AG04450 (cell line): ENCODE measurements around the gene ABCG1. TPM values are rescaled to one million over a fixed set of nuclear protein-coding genes. Genes with fewer than 3 reads are reported as not detected.

Experiments
- CTCF ChIA-PET: fragments of 300-600, 350-600 bp; formaldehyde crosslinking; extraction: SDS; loops from one replicate; lab custom pipeline; 2022; ENCODE audit warnings: antibody characterized with exemption, inconsistent platforms; lab: Charles Lee
- POLR2A ChIA-PET: fragments of 350-600 bp; formaldehyde crosslinking; extraction: SDS; loops from one replicate; lab custom pipeline; 2021; ENCODE audit warnings: antibody characterized with exemption, inconsistent platforms; lab: Yijun Ruan, JAX
- DNase-seq: peaks from one replicate; pipeline ENCODE4 v3.0.0-alpha.2; 2011; ENCODE audit warnings: low read depth, low spot score
- H3K27ac ChIP-seq: one replicate; pipeline ENCODE4 v1.5.1; 2012; ENCODE audit warnings: low read depth, low read length, control low read depth
- H3K27me3 ChIP-seq: one replicate; pipeline ENCODE4 v1.6.0; 2012; ENCODE audit warnings: low read length; ENCODE audit not compliant: control insufficient read depth, insufficient read depth
- H3K4me3 ChIP-seq: 2 replicates; pipeline ENCODE4 v1.5.1; 2011; ENCODE audit warnings: mild to moderate bottlenecking, low read depth, low read length, control low read depth
- H3K9me3 ChIP-seq: 2 replicates; pipeline ENCODE4 v1.5.1; 2012; ENCODE audit warnings: low read length; ENCODE audit not compliant: control insufficient read depth, insufficient read depth
- CTCF ChIP-seq: IDR thresholded peaks from 2 replicates; pipeline ENCODE4 v1.5.1; 2011; ENCODE audit warnings: low read depth, low read length, control low read depth, inconsistent platforms
- polyA plus RNA-seq: library from polyadenylated mRNA; depleted of rRNA; stranded (reverse); fragments of >200 nt; gene quantifications from 2 replicates; pipeline ENCODE4 v1.2.3, GENCODE V29; 2011

Gene ABCG1
- polyA plus RNA-seq, 1 experiment = 0.71 TPM

- ChIA-PET POLR2A (no interaction called here), CTCF (no interaction called here)
- H3K4me3 ChIP-seq = no peak overlapping the region
- TF ChIP-seq CTCF = no peak
- no peak overlapping the region for H3K27ac ChIP-seq
- DNase-seq = no peak
- H3K9me3 ChIP-seq = no peaks in the 10 kb centered on the region; the same call in 1 of the 2 replicates
- peaks cover 4% of the 10 kb centered on the region for H3K27me3 ChIP-seq
Measured at GRCh38 chr21:42302076-42302650, 83.2 kb downstream of the ABCG1 start.

- POLR2A ChIA-PET = no interaction called here
- Histone ChIP-seq H3K4me3 (no peak overlapping the region), H3K27me3 (peaks cover 4% of the 10 kb centered on the region), H3K27ac (no peak overlapping the region), H3K9me3 (no peaks in the 10 kb centered on the region; the same call in 1 of the 2 replicates)
- CTCF ChIA-PET = no interaction called here
- TF ChIP-seq CTCF = no peak
- DNase-seq = no peak
Measured at GRCh38 chr21:42302794-42303193, 83.9 kb downstream of the ABCG1 start.

GRCh38 chr21:42303443-42303842, 84.5 kb downstream of the ABCG1 start:
- Histone ChIP-seq H3K9me3 (no peaks in the 10 kb centered on the region; the same call in 1 of the 2 replicates), H3K27ac (no peak overlapping the region), H3K4me3 (no peak overlapping the region), H3K27me3 (peaks cover 4% of the 10 kb centered on the region)
- TF ChIP-seq CTCF = no peak
- POLR2A ChIA-PET = no interaction called here
- DNase-seq = no peak
- CTCF ChIA-PET = no interaction called here

- no peak for TF ChIP-seq CTCF
- no peak overlapping the region for H3K4me3 ChIP-seq
- H3K27ac ChIP-seq = no peak overlapping the region
- H3K27me3 ChIP-seq = peaks cover 7% of the 10 kb centered on the region
- ChIA-PET POLR2A (no interaction called here), CTCF (no interaction called here)
- no peaks in the 10 kb centered on the region; the same call in 1 of the 2 replicates for H3K9me3 ChIP-seq
- DNase-seq = no peak
Measured at GRCh38 chr21:42304556-42305454, 85.9 kb downstream of the ABCG1 start.

GRCh38 chr21:42305707-42306147, 86.8 kb downstream of the ABCG1 start:
- Histone ChIP-seq H3K27ac (no peak overlapping the region), H3K4me3 (no peak overlapping the region), H3K9me3 (no peaks in the 10 kb centered on the region; the same call in 1 of the 2 replicates), H3K27me3 (peaks cover 10% of the 10 kb centered on the region)
- ChIA-PET POLR2A (no interaction called here), CTCF (no interaction called here)
- TF ChIP-seq CTCF = no peak
- no peak for DNase-seq
